Smooth muscle cell (in vitro differentiated cells): Measurements from ENCODE around the gene TNNT3. TPM values are rescaled to one million over a fixed set of nuclear protein-coding genes. Genes with fewer than 3 reads are reported as not detected.

Experiments used
- DNase-seq: peaks from one replicate; lab custom pipeline; 2025; ENCODE audit not compliant: unreplicated experiment; lab: John Stamatoyannopoulos, UW
- H2AFZ ChIP-seq: fragments of 200-600 bp; sonication (generic); 2 replicates; pipeline ENCODE4 v1.6.0; 2016; ENCODE audit warnings: antibody characterized with exemption, low read depth, mild to moderate bottlenecking
- H3F3A ChIP-seq: fragments of 200-600 bp; sonication (generic); 2 replicates; pipeline ENCODE4 v1.6.0; 2017; ENCODE audit warnings: antibody characterized with exemption, low read depth
- H3K27ac ChIP-seq: fragments of 200-600 bp; sonication (generic); 2 replicates; pipeline ENCODE4 v1.5.1; 2016; ENCODE audit warnings: low read depth, mild to moderate bottlenecking
- H3K27me3 ChIP-seq: fragments of 200-600 bp; sonication (generic); 2 replicates; pipeline ENCODE4 v1.6.1; 2016; ENCODE audit warnings: low read depth, mild to moderate bottlenecking
- H3K36me3 ChIP-seq: fragments of 200-600 bp; sonication (generic); 2 replicates; pipeline ENCODE4 v1.5.1; 2016; ENCODE audit warnings: low read depth
- H3K4me1 ChIP-seq: fragments of 200-600 bp; sonication (generic); 2 replicates; pipeline ENCODE4 v1.5.1; 2016; ENCODE audit warnings: low read depth
- H3K4me2 ChIP-seq: fragments of 200-600 bp; sonication (generic); 2 replicates; pipeline ENCODE4 v1.6.0; 2016; ENCODE audit warnings: mild to moderate bottlenecking
- H3K4me3 ChIP-seq: fragments of 200-600 bp; sonication (generic); 2 replicates; pipeline ENCODE4 v1.5.1; 2016; ENCODE audit warnings: mild to moderate bottlenecking
- H3K79me2 ChIP-seq: fragments of 200-600 bp; sonication (generic); 2 replicates; pipeline ENCODE4 v1.6.0; 2016; ENCODE audit warnings: low read depth, mild to moderate bottlenecking
- H3K9ac ChIP-seq: fragments of 200-600 bp; sonication (generic); 2 replicates; pipeline ENCODE4 v1.6.0; 2016; ENCODE audit warnings: low read depth
- H3K9me3 ChIP-seq: fragments of 200-600 bp; sonication (generic); replicated peaks from 2 replicates; pipeline ENCODE4 v1.5.1; 2016; ENCODE audit warnings: low read depth
- H4K20me1 ChIP-seq: fragments of 200-600 bp; sonication (generic); 2 replicates; pipeline ENCODE4 v1.6.0; 2016; ENCODE audit warnings: low read depth
- WGBS: methylation state at CpG from one replicate; pipeline ENCODE4 v1.1.7; 2016; ENCODE audit warnings: low lambda C conversion rate; 5-methylcytosine and 5-hydroxymethylcytosine counted together
- polyA plus RNA-seq: library from polyadenylated mRNA; unstranded; fragments of >200 nt; fragmentation: Nextera tagmentation; extraction: Ambion mirVana; gene quantifications from 2 replicates; pipeline ENCODE4 v1.2.1, GENCODE V29; 2016
- total RNA-seq: library from RNA; depleted of rRNA; stranded (reverse); fragments of >200 nt; gene quantifications from 2 replicates; pipeline ENCODE4 v1.2.3, GENCODE V29; 2014
- TF ChIP-seq, protein P1 (sequence below): fragments of 200-600 bp; sonication (generic); IDR thresholded peaks from 2 replicates; pipeline ENCODE4 v1.5.1; 2017; ENCODE audit warnings: borderline replicate concordance, mild to moderate bottlenecking, antibody characterized with exemption; ENCODE audit not compliant: insufficient read depth, poor library complexity, severe bottlenecking

The TNNT3 gene
- total and polyA plus RNA-seq, 2 experiments from 2014 or later = 0.97 to 1.9 TPM

DNA sequence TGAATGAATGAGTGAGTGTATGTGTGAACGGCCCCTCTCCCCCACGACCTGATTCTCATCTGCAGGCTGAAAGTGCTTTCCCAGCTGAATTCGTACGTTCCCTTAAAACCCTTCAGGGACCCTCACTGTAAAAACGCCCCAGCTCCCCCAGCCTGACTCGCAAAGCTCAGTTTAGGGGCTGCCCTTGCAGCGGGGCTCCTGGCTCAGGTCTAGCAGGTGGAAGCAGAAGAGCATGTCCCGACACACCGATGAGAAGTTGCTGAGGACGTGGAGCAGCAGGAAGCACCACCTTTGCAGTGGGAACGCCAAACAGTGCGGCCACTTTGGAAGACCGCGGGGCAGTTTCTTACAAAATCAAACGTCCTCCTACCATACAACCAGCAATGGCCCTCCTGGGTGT is 24.1 kb downstream of the TNNT3 start:
- Histone ChIP-seq H3F3A (no peaks in the 10 kb centered on the region), H4K20me1 (no peaks in the 10 kb centered on the region), H2AFZ (no peak overlapping the region), H3K4me1 (no peaks in the 10 kb centered on the region), H3K79me2 (no peaks in the 10 kb centered on the region), H3K27ac (no peak overlapping the region), H3K9me3 (no peaks in the 10 kb centered on the region), H3K9ac (no peak overlapping the region), H3K36me3 (no peaks in the 10 kb centered on the region), H3K27me3 (no peaks in the 10 kb centered on the region), H3K4me3 (no peak overlapping the region), H3K4me2 (no peak overlapping the region)
- TF ChIP-seq, protein P1, sequence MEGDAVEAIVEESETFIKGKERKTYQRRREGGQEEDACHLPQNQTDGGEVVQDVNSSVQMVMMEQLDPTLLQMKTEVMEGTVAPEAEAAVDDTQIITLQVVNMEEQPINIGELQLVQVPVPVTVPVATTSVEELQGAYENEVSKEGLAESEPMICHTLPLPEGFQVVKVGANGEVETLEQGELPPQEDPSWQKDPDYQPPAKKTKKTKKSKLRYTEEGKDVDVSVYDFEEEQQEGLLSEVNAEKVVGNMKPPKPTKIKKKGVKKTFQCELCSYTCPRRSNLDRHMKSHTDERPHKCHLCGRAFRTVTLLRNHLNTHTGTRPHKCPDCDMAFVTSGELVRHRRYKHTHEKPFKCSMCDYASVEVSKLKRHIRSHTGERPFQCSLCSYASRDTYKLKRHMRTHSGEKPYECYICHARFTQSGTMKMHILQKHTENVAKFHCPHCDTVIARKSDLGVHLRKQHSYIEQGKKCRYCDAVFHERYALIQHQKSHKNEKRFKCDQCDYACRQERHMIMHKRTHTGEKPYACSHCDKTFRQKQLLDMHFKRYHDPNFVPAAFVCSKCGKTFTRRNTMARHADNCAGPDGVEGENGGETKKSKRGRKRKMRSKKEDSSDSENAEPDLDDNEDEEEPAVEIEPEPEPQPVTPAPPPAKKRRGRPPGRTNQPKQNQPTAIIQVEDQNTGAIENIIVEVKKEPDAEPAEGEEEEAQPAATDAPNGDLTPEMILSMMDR = no peak
- WGBS = 87% methylated on average over 15 of the region's 15 CpGs
- DNase-seq = no peak

DNA sequence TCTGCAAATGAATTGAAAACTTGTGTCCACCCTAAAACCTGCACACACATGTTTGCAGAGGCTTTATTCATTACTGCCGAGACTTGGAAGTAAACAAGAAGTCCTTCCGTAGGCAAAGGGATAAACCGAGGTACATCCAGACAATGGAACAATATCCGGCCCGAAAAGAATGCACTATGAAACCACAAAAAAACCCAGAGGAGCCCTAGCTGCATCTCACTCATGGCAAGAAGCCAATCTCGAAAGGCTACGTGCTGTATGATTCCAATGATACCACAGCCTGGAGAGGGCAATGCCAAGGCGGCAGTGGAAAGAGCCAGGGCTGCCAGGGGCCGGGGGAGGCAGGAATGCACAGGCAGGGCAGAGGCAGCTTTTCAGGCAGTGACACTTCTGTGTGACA is 24.5 kb downstream of the TNNT3 start:
- H3K79me2 ChIP-seq = no peaks in the 10 kb centered on the region
- H4K20me1 ChIP-seq = no peaks in the 10 kb centered on the region
- no peak overlapping the region for H3K4me2 ChIP-seq
- no peaks in the 10 kb centered on the region for H3K27me3 ChIP-seq
- H3K36me3 ChIP-seq = no peaks in the 10 kb centered on the region
- H3F3A ChIP-seq = no peaks in the 10 kb centered on the region
- TF ChIP-seq, protein P1 = no peak
- no peaks in the 10 kb centered on the region for H3K9me3 ChIP-seq
- H3K27ac ChIP-seq = no peak overlapping the region
- H3K4me1 ChIP-seq = no peaks in the 10 kb centered on the region
- H2AFZ ChIP-seq = no peak overlapping the region
- H3K4me3 ChIP-seq = no peak overlapping the region
- 89% methylated on average over 9 of the region's 9 CpGs for WGBS
- no peak overlapping the region for H3K9ac ChIP-seq
- DNase-seq = no peak

DNA sequence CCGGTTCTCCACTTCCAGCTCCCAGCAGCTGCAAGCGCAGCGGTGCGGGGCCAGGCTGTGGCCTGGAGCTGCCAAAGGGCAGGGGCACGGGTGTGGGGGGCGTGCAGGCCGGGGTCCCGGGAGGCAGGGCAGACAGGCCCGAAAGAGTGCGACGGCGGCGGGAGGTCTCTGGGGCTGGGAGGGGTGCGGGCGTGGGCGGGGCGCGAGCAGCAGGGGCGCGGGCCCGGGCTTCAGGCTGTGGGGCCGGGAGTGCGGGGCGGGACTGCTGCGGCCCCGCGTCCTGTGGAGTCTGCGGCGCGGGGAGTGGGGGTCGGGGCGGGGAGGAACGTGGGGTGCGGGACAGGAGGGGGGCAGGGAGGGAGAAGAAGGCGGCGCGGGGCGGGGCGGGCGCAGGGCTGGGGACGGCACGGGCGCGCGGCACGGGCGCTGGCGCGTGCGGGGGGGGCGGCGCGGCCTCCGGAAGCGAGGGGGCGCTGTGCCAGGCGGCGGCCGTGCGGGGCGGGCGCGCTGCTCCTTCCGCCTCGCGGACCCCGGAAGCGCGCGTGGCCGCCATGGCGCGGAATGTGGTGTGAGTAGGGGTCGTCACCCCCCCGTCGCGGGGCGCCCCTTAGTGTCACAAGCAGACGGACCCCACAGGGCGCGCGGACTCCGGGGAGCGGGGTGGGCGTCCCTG is 27.4 kb downstream of the TNNT3 start, which contains the start of gene MRPL23:
MRPL23 (plus strand) TSS at position 521 of the 673 bp plus-strand sequence; CDS start at position 552, 31 bp downstream.
- no peak within 1 kb of the TSS for H3K4me3 ChIP-seq
- no peak within 1 kb of the TSS for H3K4me2 ChIP-seq
- no CpG with 5 or more reads among the region's 85 CpGs for WGBS
- H3K9me3 ChIP-seq = no peaks in the 10 kb centered on the region
- H3K27ac ChIP-seq = no peak within 1 kb of the TSS
- H3K36me3 ChIP-seq = no peaks in the 10 kb centered on the region
- TF ChIP-seq, protein P1 = no peak
- H3K9ac ChIP-seq = no peak within 1 kb of the TSS
- H3K4me1 ChIP-seq = no peaks in the 10 kb centered on the region
- H2AFZ ChIP-seq = no peak within 1 kb of the TSS
- DNase-seq = no peak
- no peaks in the 10 kb centered on the region for H3K27me3 ChIP-seq
- H4K20me1 ChIP-seq = no peaks in the 10 kb centered on the region
- H3F3A ChIP-seq = no peaks in the 10 kb centered on the region
- H3K79me2 ChIP-seq = no peaks in the 10 kb centered on the region
